Natural killer cell (primary cell): ENCODE results near the gene IDH3G. TPM values are rescaled to one million over a fixed set of nuclear protein-coding genes. Genes with fewer than 3 reads are reported as not detected.
A peak's percentile ranks its signal among the peaks of the same experiment; 100 is the strongest.

Experiments
- ATAC-seq, 3 donors: fragments of 150-1000 bp in 2 of 3; fragments of 200-7000 bp in 1 of 3; cut with Tn5 transposase; 1 replicate in 1 of 3; 2 replicates in 2 of 3; pipeline ENCODE4 v1.10.0; 2021; ENCODE audit warnings: mild to moderate bottlenecking in 2 of 3, moderate library complexity in 2 of 3
- DNase-seq, 2 donors: peaks; one replicate each; pipeline versions ENCODE4 v3.0.0 to v3.0.0-alpha.2; 2013 to 2021; ENCODE audit warnings: mixed read lengths in 1 of 2
- H3K27ac ChIP-seq: one replicate; pipeline ENCODE4 v1.5.1; 2013; ENCODE audit warnings: mild to moderate bottlenecking, low read length
- H3K27me3 ChIP-seq: one replicate; pipeline ENCODE4 v1.6.1; 2013; ENCODE audit warnings: low read length; ENCODE audit not compliant: control insufficient read depth, insufficient read depth
- H3K36me3 ChIP-seq: one replicate; pipeline ENCODE4 v1.6.1; 2013; ENCODE audit warnings: low read length; ENCODE audit not compliant: control insufficient read depth, insufficient read depth
- H3K4me1 ChIP-seq: one replicate; pipeline ENCODE4 v1.6.1; 2013; ENCODE audit warnings: low read length; ENCODE audit not compliant: control insufficient read depth, insufficient read depth
- H3K4me3 ChIP-seq: one replicate; pipeline ENCODE4 v1.5.1; 2013; ENCODE audit warnings: low read length
- H3K9me3 ChIP-seq: one replicate; pipeline ENCODE4 v1.6.1; 2013; ENCODE audit warnings: low read length; ENCODE audit not compliant: control insufficient read depth, insufficient read depth
- H3K27ac Mint-ChIP-seq, 2 donors: one replicate each; pipeline ENCODE4 v1.8.0; 2022; ENCODE audit warnings: mild to moderate bottlenecking in 2 of 2, mixed read lengths in 2 of 2, moderate library complexity in 1 of 2
- H3K27me3 Mint-ChIP-seq, 2 donors: one replicate each; pipeline ENCODE4 v1.8.0; 2022; ENCODE audit warnings: low read depth in 2 of 2, mixed read lengths in 2 of 2
- H3K36me3 Mint-ChIP-seq: one replicate; pipeline ENCODE4 v1.8.0; 2022; ENCODE audit warnings: mixed read lengths
- H3K4me1 Mint-ChIP-seq, 2 donors: one replicate each; pipeline ENCODE4 v1.8.0; 2022; ENCODE audit warnings: mixed read lengths in 2 of 2
- H3K4me3 Mint-ChIP-seq: one replicate; pipeline ENCODE4 v1.8.0; 2022; ENCODE audit warnings: mild to moderate bottlenecking, moderate library complexity, mixed read lengths
- H3K9me3 Mint-ChIP-seq, 2 donors: one replicate each; pipeline ENCODE4 v1.8.0; 2022; ENCODE audit warnings: mixed read lengths in 2 of 2
- CTCF ChIP-seq: fragments of 200-600 bp; IDR thresholded peaks from one replicate; pipeline ENCODE4 v1.8.0; 2022; ENCODE audit warnings: antibody characterized with exemption
- WGBS: methylation state at CpG from one replicate; pipeline ENCODE4 v1.1.7; 2013; ENCODE audit warnings: missing lambda C conversion rate; ENCODE audit not compliant: insufficient coverage; 5-methylcytosine and 5-hydroxymethylcytosine counted together
- intact Hi-C: fragments of 100-400 bp; cut with micrococcal nuclease; formaldehyde crosslinking; loops from one replicate; pipeline ENCODE4 v1.14.2; 2022
- total RNA-seq, 4 donors: library from RNA; stranded (reverse); fragments of 120-200 nt in 1 of 4; gene quantifications; one replicate each; pipeline versions ENCODE4 v1.2.3 to v1.2.4, GENCODE V29; 2013 to 2022

Gene IDH3G
- total RNA-seq, 3 donors from 2014 or later (not counting 1 experiment from before 2014, with no cell fraction given) = 70.1 to 76.5 (median 71.1) TPM

- Histone ChIP-seq H3K27me3 (no peaks in the 10 kb centered on the region), H3K4me1 (peaks cover 34% of the 10 kb centered on the region), H3K9me3 (no peaks in the 10 kb centered on the region), H3K4me3 (peak overlapping the region; percentile 97), H3K27ac (peak overlapping the region; percentile 96), H3K36me3 (peaks cover 24% of the 10 kb centered on the region)
- H3K4me3 Mint-ChIP-seq = peak overlapping the region; percentile 93
- ATAC-seq = no peak
- H3K27me3 Mint-ChIP-seq = no peaks in the 10 kb centered on the region
- no peak for DNase-seq
- intact Hi-C loops = no loop called here
- no peak for TF ChIP-seq CTCF
- H3K9me3 Mint-ChIP-seq = no peaks in the 10 kb centered on the region
- 50% methylated on average over 1 of the region's 7 CpGs for WGBS
- H3K36me3 Mint-ChIP-seq = no peaks in the 10 kb centered on the region
- H3K27ac Mint-ChIP-seq = peak overlapping the region; percentile 89 to 95
- H3K4me1 Mint-ChIP-seq = peaks cover 8 to 21% of the 10 kb centered on the region in 2 donors
Observed at GRCh38 chrX:153793291-153793690, 884 bp downstream of the IDH3G start.

GRCh38 chrX:153792368-153792767, 1.8 kb downstream of the IDH3G start:
- no peak for DNase-seq
- no peaks in the 10 kb centered on the region for H3K9me3 Mint-ChIP-seq
- intact Hi-C loops = no loop called here
- H3K4me3 Mint-ChIP-seq = no peak overlapping the region
- Histone ChIP-seq H3K4me1 (peaks cover 34% of the 10 kb centered on the region), H3K9me3 (no peaks in the 10 kb centered on the region), H3K27ac (no peak overlapping the region), H3K27me3 (no peaks in the 10 kb centered on the region), H3K4me3 (no peak overlapping the region), H3K36me3 (peaks cover 15% of the 10 kb centered on the region)
- TF ChIP-seq CTCF = no peak
- ATAC-seq = no peak
- H3K27me3 Mint-ChIP-seq = no peaks in the 10 kb centered on the region
- no peak overlapping the region for H3K27ac Mint-ChIP-seq
- H3K36me3 Mint-ChIP-seq = no peaks in the 10 kb centered on the region
- WGBS = 94% methylated on average over 3 of the region's 6 CpGs
- H3K4me1 Mint-ChIP-seq = peaks cover 8 to 21% of the 10 kb centered on the region in 2 donors

- no peak for ATAC-seq
- Mint-ChIP-seq H3K4me3 (no peak overlapping the region), H3K27ac (no peak overlapping the region), H3K9me3 (no peaks in the 10 kb centered on the region), H3K27me3 (no peaks in the 10 kb centered on the region), H3K36me3 (no peaks in the 10 kb centered on the region), H3K4me1 (peaks cover 8 to 19% of the 10 kb centered on the region in 2 donors)
- Histone ChIP-seq H3K36me3 (peaks cover 13% of the 10 kb centered on the region), H3K27ac (no peak overlapping the region), H3K27me3 (no peaks in the 10 kb centered on the region), H3K4me1 (peaks cover 28% of the 10 kb centered on the region), H3K4me3 (no peak overlapping the region), H3K9me3 (no peaks in the 10 kb centered on the region)
- 93% methylated on average over 17 of the region's 17 CpGs for WGBS
- no peak for TF ChIP-seq CTCF
- DNase-seq = no peak
- intact Hi-C loops = no loop called here
Observed at GRCh38 chrX:153791104-153791852, 2.9 kb downstream of the IDH3G start.

GRCh38 chrX:153789654-153790053, 4.5 kb downstream of the IDH3G start:
- Mint-ChIP-seq H3K36me3 (no peaks in the 10 kb centered on the region), H3K27ac (no peak overlapping the region), H3K27me3 (no peaks in the 10 kb centered on the region), H3K9me3 (no peaks in the 10 kb centered on the region), H3K4me1 (peaks cover 8 to 11% of the 10 kb centered on the region in 2 donors), H3K4me3 (no peak overlapping the region)
- 98% methylated on average over 12 of the region's 12 CpGs for WGBS
- Histone ChIP-seq H3K4me1 (peaks cover 15% of the 10 kb centered on the region), H3K27me3 (no peaks in the 10 kb centered on the region), H3K27ac (no peak overlapping the region), H3K4me3 (no peak overlapping the region), H3K9me3 (no peaks in the 10 kb centered on the region), H3K36me3 (peaks cover 17% of the 10 kb centered on the region)
- ATAC-seq = no peak
- no peak for TF ChIP-seq CTCF
- intact Hi-C loops = no loop called here
- no peak for DNase-seq
